Measurements from ENCODE around the gene SAMD3.
"Not testable (repeated sequence)": the region's sequence is repeated elsewhere in the genome, so short reads cannot be mapped to it uniquely, and the experiment has no call there.

DNA sequence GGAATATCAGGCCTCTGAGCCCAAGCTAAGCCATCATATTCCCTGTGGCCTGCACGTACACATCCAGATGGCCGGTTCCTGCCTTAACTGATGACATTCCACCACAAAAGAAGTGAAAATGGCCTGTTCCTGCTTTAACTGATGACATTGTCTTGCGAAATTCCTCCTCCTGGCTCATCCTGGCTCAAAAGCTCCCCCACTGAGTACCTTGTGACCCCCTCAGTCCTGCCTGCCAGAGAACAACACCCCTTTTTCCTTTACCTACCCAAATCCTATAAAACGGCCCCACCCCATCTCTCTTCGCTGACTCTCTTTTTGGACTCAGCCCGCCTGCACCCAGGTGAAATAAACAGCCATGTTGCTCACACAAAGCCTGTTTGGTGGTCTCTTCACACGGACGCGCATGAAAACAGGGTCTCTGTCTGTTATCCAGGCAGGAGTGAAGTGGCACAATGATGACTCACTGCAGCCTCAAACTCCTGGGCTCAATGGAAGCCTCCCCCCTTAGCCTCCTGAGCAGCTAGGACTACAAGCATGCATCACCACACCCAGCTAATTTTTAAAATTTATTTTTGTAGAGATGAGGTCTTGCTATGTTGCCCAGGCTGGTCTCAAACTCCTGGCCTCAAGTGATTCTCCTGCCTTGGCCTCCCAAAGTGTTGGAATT lies 24.8 kb downstream of the SAMD3 start:
- TF ChIP-seq, protein P1, sequence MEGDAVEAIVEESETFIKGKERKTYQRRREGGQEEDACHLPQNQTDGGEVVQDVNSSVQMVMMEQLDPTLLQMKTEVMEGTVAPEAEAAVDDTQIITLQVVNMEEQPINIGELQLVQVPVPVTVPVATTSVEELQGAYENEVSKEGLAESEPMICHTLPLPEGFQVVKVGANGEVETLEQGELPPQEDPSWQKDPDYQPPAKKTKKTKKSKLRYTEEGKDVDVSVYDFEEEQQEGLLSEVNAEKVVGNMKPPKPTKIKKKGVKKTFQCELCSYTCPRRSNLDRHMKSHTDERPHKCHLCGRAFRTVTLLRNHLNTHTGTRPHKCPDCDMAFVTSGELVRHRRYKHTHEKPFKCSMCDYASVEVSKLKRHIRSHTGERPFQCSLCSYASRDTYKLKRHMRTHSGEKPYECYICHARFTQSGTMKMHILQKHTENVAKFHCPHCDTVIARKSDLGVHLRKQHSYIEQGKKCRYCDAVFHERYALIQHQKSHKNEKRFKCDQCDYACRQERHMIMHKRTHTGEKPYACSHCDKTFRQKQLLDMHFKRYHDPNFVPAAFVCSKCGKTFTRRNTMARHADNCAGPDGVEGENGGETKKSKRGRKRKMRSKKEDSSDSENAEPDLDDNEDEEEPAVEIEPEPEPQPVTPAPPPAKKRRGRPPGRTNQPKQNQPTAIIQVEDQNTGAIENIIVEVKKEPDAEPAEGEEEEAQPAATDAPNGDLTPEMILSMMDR (IDR thresholded peaks at IDR 0.05; ENCODE audit: low read depth, low read length) = not testable (repeated sequence)
- not testable (repeated sequence) for TF ChIP-seq EZH2phosphoT487 (IDR thresholded peaks at IDR 0.05; ENCODE audit: low read depth)
